Measurements from ENCODE around the gene NME8.

Gene NME8

DNA sequence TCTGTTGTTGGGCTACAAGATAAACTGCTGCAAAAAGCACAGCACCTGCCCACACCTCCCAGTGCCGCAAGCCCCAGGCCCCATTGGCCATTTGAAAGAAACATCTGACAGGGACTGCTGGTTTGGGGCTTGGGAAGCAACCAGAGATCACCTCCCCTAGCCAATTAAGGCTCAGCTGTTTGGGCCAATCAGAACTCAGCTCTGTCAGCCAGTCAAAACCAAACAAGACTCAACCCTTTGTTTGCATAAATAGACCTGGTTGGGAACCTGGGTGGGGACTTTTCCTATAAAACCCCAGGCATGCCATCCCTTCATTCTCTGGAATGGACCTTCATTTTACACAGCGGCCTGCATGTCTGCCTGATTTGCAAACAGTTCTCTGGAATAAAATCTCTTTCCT lies 17.2 kb upstream of the NME8 start:
- Mint-ChIP-seq H3K36me3 (ENCODE audit: insufficient read depth) (no peaks in the 10 kb centered on the region), H3K9me3 (no peaks in the 10 kb centered on the region), H3K4me3 (no peak overlapping the region), H3K27me3 (peaks cover 6 to 11% of the 10 kb centered on the region in 2 donors), H3K4me1 (ENCODE audit: low read depth in 2 of 2) (peaks cover 8 to 14% of the 10 kb centered on the region in 2 donors), H3K27ac (no peak overlapping the region)
- ATAC-seq (replicated peaks) = no peak
- no peak for DNase-seq

DNA sequence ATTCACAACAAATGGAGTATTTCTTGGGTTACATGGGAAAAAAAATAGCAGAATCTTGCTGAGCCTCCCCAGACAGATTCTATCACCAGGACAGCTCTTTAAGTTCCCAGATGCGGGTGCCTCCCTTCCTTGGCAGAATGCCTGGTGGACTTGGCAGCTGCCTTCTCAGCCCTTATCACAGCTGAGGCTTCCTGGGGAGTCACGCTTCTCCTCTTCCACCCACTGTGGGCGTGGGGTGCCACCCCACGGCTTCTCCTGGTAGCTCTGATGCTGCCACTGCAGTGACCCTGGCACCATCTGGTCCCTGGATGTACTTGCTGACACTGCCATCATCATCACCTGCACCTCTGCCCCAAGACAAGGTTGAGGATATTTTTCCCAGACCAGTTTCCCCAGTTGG lies 16.2 kb upstream of the NME8 start:
- no peak overlapping the region for H3K27ac Mint-ChIP-seq
- no peaks in the 10 kb centered on the region for H3K36me3 Mint-ChIP-seq (ENCODE audit: insufficient read depth)
- H3K4me3 Mint-ChIP-seq = no peak overlapping the region
- H3K27me3 Mint-ChIP-seq = peaks cover 1 to 3% of the 10 kb centered on the region in 2 donors
- peaks cover 8 to 14% of the 10 kb centered on the region in 2 donors for H3K4me1 Mint-ChIP-seq (ENCODE audit: low read depth in 2 of 2)
- H3K9me3 Mint-ChIP-seq = no peaks in the 10 kb centered on the region
- ATAC-seq (replicated peaks) (peak; percentile 47), DNase-seq (no peak)

DNA sequence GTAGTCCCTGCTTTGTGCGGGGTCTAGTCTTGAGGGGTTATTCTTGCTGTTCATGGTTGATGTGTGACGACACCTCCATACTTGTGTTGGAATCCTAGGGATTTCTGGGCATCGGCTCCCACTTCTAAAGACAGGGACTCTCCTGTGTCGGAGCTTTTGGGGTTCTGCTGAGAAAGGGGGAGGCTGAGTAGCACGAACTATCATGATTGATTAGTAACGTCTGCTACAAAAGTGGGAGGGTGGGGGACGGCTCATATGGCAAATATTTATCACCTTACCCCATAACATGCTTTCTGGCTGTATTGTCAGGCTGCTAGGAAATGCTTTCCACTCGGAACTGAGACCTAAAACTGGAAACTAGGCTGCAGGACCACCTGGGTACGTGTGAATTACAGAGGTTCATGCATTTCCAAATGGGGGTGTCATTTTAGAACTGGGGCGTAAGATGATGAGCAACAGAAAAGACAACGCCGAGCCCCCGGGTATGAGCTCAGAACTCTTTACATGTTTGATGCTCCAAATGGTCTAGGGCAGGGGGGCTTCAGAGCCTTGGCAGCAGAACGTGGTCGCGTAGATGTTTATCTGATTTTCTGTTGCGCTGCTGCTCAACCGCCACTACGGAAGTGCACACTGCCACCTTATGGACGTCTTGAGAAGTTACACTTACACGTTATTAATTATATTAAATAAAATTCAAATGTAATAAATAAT lies 15.1 kb upstream of the NME8 start:
- ATAC-seq (replicated peaks) (peak; percentile 47), DNase-seq (peak; percentile 19 to 31 (median 29))
- H3K36me3 Mint-ChIP-seq (ENCODE audit: insufficient read depth) = no peaks in the 10 kb centered on the region
- H3K4me1 Mint-ChIP-seq (ENCODE audit: low read depth in 2 of 2) = peaks cover 8 to 14% of the 10 kb centered on the region in 2 donors
- no peaks in the 10 kb centered on the region for H3K9me3 Mint-ChIP-seq
- H3K27me3 Mint-ChIP-seq = no peaks in the 10 kb centered on the region
- peak overlapping the region; percentile 65 to 76 for H3K4me3 Mint-ChIP-seq
- H3K27ac Mint-ChIP-seq = no peak overlapping the region

DNA sequence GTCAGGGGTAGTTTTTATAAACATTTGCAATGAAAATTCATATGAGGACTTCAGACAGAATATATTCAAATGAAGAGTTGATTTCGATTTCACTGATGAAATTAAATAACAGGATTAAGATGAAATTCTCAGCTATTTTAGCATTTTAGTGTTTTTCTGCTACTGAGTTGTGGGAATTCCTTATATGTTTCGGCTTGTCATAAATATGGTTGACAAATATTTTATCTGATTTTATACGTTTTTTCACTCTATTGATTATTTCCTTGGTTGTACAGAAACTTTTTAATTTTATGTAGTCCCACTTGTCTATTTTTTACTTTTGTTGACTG lies 14.6 kb upstream of the NME8 start:
- ATAC-seq (replicated peaks) (no peak), DNase-seq (no peak)
- H3K36me3 Mint-ChIP-seq (ENCODE audit: insufficient read depth) = no peaks in the 10 kb centered on the region
- peak overlapping the region in 1 of 2 donors; percentile 76 for H3K4me3 Mint-ChIP-seq
- H3K27ac Mint-ChIP-seq = no peak overlapping the region
- H3K9me3 Mint-ChIP-seq = no peaks in the 10 kb centered on the region
- peaks cover 0 to 2% of the 10 kb centered on the region in 2 donors for H3K27me3 Mint-ChIP-seq
- H3K4me1 Mint-ChIP-seq (ENCODE audit: low read depth in 2 of 2) = peaks cover 8 to 14% of the 10 kb centered on the region in 2 donors

DNA sequence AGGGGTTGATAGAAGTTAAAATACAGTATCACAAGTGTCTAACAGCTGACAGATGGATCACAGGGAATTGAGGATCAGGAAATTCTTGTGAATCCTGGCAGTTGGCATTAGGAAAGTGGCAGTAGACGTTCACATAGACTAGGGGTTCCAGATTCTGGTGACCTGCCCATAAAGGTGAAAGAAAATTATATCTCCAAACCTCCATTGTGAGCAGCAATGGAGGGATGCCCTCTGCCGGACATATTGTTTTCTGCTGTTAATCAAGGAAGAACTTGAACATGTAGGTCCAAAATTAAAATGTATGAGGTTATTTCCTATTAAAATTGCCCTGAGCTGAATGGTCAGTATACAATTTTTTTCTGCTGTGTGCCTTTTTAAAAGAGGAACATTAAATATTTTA lies 5.1 kb downstream of the NME8 start:
- H3K36me3 Mint-ChIP-seq (ENCODE audit: insufficient read depth) = no peaks in the 10 kb centered on the region
- no peaks in the 10 kb centered on the region for H3K9me3 Mint-ChIP-seq
- H3K27me3 Mint-ChIP-seq = no peaks in the 10 kb centered on the region
- no peak overlapping the region for H3K4me3 Mint-ChIP-seq
- H3K4me1 Mint-ChIP-seq (ENCODE audit: low read depth in 2 of 2) = no peaks in the 10 kb centered on the region
- DNase-seq (no peak), ATAC-seq (replicated peaks) (no peak)
- H3K27ac Mint-ChIP-seq = no peak overlapping the region

DNA sequence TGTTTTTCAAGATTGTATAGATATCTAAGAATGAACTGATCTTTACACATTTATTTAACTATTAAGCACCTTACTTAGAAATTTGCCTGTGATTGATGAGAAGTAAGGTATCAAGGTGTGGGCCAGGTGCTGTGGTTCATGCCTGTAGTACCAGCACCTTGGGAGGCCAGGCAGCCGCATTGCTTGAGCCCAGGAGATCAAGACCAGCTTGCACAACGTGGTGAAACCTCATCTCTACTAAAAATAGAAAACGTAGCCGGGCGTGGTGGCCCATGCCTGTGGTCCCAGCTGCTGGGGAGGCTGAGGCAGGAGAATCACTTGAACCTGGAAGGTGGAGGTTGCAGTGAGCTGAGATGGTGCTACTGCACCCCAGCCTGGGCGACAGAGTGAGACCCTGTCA lies 33.7 kb downstream of the NME8 start:
- peaks cover 2% of the 10 kb centered on the region for H3K36me3 Mint-ChIP-seq (ENCODE audit: insufficient read depth)
- no peak for ATAC-seq (replicated peaks)
- no peaks in the 10 kb centered on the region for H3K9me3 Mint-ChIP-seq
- no peak overlapping the region for H3K4me3 Mint-ChIP-seq
- H3K27ac Mint-ChIP-seq = no peak overlapping the region
- H3K27me3 Mint-ChIP-seq = peaks cover 0 to 10% of the 10 kb centered on the region in 2 donors
- H3K4me1 Mint-ChIP-seq (ENCODE audit: low read depth in 2 of 2) = no peaks in the 10 kb centered on the region
- DNase-seq = no peak

DNA sequence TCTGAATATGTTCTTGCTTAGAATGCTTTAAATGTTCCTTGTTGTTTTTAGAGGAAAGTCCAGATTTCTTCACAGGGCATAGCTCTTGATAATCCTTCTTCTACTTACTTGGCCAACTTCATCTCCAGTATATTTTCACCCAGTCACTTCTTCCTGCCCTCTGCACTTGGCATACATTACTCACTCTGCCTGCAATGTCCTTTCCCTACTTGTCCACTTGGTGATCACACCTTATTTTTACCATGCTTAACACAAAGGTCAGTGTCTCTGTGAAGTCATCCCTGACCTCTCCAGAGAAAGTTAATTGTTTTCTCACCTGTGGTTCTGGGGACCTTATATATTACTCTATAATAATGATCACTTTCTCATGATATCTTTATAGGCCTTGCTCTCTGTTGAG lies 45.0 kb downstream of the NME8 start:
- Mint-ChIP-seq H3K4me3 (no peak overlapping the region), H3K27me3 (peaks cover 0 to 14% of the 10 kb centered on the region in 2 donors), H3K36me3 (ENCODE audit: insufficient read depth) (no peaks in the 10 kb centered on the region), H3K9me3 (no peaks in the 10 kb centered on the region), H3K27ac (no peak overlapping the region), H3K4me1 (ENCODE audit: low read depth in 2 of 2) (no peaks in the 10 kb centered on the region)
- no peak for ATAC-seq (replicated peaks)
- DNase-seq = no peak

DNA sequence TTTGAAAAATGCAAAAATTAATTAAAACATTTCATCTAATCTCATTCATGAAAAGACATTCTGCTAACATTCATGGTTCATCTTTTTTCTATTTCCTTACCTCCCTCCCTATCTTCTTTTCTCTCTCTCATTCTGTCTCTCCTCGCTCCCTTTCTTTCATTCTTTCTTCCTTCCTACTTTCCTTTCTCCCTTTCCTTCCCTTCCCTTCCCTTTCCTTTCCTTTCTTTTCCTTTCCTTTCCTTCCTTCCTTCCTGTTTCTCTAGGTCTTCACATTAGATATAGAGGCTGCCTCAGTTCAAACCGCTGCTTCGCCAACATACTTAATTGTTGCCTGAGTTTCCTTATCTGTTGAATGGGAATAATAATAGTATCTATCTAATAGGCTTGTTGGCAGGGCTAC lies 46.3 kb downstream of the NME8 start:
- H3K4me1 Mint-ChIP-seq (ENCODE audit: low read depth in 2 of 2) = no peaks in the 10 kb centered on the region
- DNase-seq = no peak
- no peak overlapping the region for H3K27ac Mint-ChIP-seq
- peaks cover 0 to 14% of the 10 kb centered on the region in 2 donors for H3K27me3 Mint-ChIP-seq
- no peak overlapping the region for H3K4me3 Mint-ChIP-seq
- H3K36me3 Mint-ChIP-seq (ENCODE audit: insufficient read depth) = no peaks in the 10 kb centered on the region
- no peaks in the 10 kb centered on the region for H3K9me3 Mint-ChIP-seq
- ATAC-seq (replicated peaks) = no peak

DNA sequence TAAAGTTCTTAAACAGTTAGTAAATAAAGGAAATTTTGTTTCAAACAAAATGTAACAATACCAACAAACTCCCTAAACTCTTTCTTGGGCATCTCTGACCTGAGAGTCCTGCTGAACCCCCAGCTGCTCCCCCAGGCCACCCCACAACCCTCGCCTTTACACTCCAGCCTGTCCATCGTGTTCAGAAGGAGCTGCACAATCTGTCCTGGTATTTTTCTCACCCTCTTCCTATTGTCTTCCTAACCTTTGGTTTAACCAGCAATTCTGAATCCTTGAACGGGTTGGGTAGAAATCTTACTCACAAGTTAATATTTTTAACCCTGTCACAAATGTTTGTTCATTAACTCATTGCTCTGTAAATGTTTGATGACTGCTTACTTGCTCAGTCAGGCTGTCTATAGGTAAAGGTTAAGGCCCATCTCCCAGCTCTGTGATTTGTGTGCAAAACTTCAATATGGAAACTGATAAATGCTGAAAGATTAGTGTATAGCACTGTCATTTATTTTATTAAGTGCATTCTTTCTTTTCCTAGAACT lies 51.4 kb downstream of the NME8 start:
- Mint-ChIP-seq H3K9me3 (no peaks in the 10 kb centered on the region), H3K36me3 (ENCODE audit: insufficient read depth) (no peaks in the 10 kb centered on the region), H3K27me3 (peaks cover 11 to 14% of the 10 kb centered on the region in 2 donors), H3K4me1 (ENCODE audit: low read depth in 2 of 2) (peaks cover 0 to 5% of the 10 kb centered on the region in 2 donors), H3K27ac (no peak overlapping the region), H3K4me3 (no peak overlapping the region)
- ATAC-seq (replicated peaks) = no peak
- no peak for DNase-seq

DNA sequence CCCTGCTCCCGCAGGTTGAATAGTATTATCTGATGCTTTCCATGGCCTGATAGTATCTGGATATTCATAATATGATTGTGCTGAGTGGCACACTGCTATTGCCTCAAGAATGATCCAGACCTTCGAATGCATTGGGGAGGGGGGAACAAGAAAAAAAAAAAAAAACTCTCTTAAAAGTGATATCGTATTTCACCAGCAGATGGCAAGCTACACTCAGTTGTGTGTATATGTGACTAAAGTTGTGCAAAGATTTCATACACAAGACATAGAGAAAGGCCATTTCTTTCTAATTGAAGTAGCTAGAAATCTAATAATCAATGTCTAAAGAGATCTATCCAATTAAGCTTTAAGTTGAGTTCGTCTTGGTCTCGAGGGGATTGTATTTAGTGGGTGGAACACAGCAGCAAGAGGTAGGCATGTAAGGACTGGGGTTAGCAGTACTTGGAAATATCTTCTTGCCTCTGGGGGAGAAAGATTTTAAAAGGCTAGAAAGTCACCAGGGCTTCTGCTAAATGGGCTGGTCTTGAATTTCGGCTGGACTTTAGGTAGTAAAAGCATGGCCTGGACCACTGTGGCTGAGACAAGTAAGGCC lies 52.9 kb downstream of the NME8 start:
- ATAC-seq (replicated peaks) (no peak), DNase-seq (no peak)
- no peak overlapping the region for H3K27ac Mint-ChIP-seq
- no peaks in the 10 kb centered on the region for H3K36me3 Mint-ChIP-seq (ENCODE audit: insufficient read depth)
- no peak overlapping the region for H3K4me3 Mint-ChIP-seq
- no peaks in the 10 kb centered on the region for H3K9me3 Mint-ChIP-seq
- H3K4me1 Mint-ChIP-seq (ENCODE audit: low read depth in 2 of 2) = peaks cover 0 to 5% of the 10 kb centered on the region in 2 donors
- H3K27me3 Mint-ChIP-seq = peaks cover 11 to 22% of the 10 kb centered on the region in 2 donors

DNA sequence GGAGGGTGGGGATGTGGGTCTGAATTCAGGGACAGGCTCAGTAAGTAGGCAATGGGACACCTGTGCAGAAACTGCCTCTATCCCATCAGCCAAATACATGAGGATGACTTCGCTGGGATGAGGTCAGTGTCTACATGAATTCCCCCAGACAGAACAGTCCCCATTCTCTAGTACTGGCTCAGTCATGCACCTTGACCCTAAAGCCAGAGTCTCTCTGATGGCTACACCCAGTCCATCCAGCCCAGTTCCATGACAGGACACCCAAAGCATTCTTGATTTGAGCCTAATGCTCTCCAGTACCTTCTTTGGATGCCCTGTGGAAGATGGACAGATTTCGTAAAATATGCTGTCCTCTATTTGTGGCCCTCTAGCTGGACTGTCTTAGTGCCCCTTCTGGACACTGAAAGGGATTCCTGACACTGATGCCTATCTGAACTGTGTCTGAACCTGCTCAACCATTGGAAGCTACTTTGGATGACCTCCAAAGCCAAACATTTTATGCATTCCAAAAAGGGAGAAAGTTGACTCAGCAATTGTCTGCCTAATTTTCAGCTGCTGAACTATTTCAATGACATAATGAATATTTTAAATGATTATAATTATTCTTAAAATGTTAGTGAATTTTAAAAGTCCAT lies 53.6 kb downstream of the NME8 start:
- Mint-ChIP-seq H3K4me3 (no peak overlapping the region), H3K27ac (no peak overlapping the region), H3K27me3 (peaks cover 18 to 22% of the 10 kb centered on the region in 2 donors), H3K9me3 (no peaks in the 10 kb centered on the region), H3K4me1 (ENCODE audit: low read depth in 2 of 2) (peaks cover 0 to 5% of the 10 kb centered on the region in 2 donors), H3K36me3 (ENCODE audit: insufficient read depth) (no peaks in the 10 kb centered on the region)
- DNase-seq = no peak
- no peak for ATAC-seq (replicated peaks)

DNA sequence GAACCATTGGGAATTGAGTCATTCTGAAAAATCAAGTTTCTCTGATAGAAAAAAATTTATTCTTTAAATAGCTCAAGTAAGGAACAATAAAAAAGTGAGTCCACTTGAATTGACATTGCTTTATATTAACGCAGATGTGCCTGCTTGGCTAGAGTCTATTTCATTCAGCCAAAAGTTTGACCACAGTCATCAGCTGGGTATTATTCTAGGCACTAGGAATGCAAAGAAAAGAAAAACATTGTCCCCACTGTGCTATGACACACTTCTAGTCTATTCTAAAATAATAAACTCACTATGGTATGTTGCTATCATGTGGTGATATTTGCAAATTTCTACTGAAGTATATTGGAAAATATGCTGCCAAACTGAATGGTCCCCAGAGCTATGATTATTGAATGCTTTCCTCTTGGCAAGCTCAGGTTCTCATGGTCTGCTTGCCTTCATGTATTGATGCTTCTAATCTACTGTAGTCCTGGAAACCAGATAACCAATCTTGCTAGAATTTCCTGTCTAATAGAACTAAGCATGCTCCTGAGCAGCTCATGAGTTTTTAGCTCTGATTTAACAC lies 59.9 kb downstream of the NME8 start:
- DNase-seq = no peak

DNA sequence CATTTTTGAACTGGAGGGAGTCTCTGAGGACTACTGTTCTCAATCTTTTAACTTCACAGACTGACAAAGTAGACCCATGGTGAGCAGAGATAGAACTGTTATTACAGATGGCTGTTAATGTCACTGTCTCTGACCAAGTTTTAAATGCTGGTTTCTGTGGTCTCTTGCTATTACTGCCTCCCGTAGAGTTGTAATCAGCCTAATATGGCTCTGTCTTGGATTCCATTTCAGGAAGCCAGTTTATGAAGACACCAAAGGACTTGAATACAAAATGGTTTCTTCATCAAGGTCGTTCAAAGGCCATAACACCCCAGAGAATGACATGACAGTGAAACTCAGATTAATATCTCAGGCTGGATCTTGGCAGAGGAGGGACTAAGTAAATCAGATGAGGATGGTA lies 64.4 kb downstream of the NME8 start:
- H3K4me1 Mint-ChIP-seq (ENCODE audit: low read depth in 2 of 2) = peaks cover 9 to 14% of the 10 kb centered on the region in 2 donors
- H3K27me3 Mint-ChIP-seq = peaks cover 50 to 53% of the 10 kb centered on the region in 2 donors
- H3K27ac Mint-ChIP-seq = no peak overlapping the region
- no peak overlapping the region for H3K4me3 Mint-ChIP-seq
- H3K36me3 Mint-ChIP-seq (ENCODE audit: insufficient read depth) = no peaks in the 10 kb centered on the region
- no peaks in the 10 kb centered on the region for H3K9me3 Mint-ChIP-seq
- no peak for DNase-seq
- no peak for ATAC-seq (replicated peaks)

More for the DNA sequence above, 59.9 kb downstream of the NME8 start:
- H3K36me3 Mint-ChIP-seq (ENCODE audit: insufficient read depth) = no peaks in the 10 kb centered on the region
- H3K4me3 Mint-ChIP-seq = no peak overlapping the region
- H3K27me3 Mint-ChIP-seq = peaks cover 36 to 42% of the 10 kb centered on the region in 2 donors
- no peaks in the 10 kb centered on the region for H3K4me1 Mint-ChIP-seq (ENCODE audit: low read depth in 2 of 2)
- H3K27ac Mint-ChIP-seq = no peak overlapping the region
- ATAC-seq (replicated peaks) = no peak
- no peaks in the 10 kb centered on the region for H3K9me3 Mint-ChIP-seq
